ENCODE data around the gene PELI2.

Gene PELI2

DNA sequence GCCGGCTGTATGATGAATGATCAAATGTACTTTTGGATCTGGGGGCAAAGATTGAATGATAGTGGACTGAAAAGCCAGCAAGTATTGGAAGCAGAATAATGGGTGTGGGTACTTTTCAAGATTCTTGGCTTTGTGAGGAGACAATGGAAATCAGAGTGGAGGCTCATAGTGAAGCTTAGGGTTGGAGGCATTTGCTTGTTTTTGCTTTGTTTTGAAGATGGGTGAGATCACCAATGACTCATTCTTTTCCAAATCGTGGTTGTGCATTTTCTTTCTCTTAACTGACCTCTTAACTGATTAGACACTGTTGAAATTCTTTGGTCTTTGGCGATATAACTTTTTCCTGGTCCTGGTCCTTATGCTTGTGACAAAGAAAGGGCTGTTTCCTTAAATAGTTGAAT, 54.4 kb downstream of the PELI2 start:
- Mint-ChIP-seq H3K27ac (no peak overlapping the region), H3K27me3 (ENCODE audit: low read depth, poor library complexity) (peaks cover 2% of the 10 kb centered on the region), H3K36me3 (ENCODE audit: low read depth) (peaks cover 37% of the 10 kb centered on the region), H3K9me3 (peaks cover 5% of the 10 kb centered on the region), H3K4me3 (no peak overlapping the region), H3K4me1 (peaks cover 12% of the 10 kb centered on the region)
- DNase-seq, result no peak
- TF ChIP-seq, protein P1, sequence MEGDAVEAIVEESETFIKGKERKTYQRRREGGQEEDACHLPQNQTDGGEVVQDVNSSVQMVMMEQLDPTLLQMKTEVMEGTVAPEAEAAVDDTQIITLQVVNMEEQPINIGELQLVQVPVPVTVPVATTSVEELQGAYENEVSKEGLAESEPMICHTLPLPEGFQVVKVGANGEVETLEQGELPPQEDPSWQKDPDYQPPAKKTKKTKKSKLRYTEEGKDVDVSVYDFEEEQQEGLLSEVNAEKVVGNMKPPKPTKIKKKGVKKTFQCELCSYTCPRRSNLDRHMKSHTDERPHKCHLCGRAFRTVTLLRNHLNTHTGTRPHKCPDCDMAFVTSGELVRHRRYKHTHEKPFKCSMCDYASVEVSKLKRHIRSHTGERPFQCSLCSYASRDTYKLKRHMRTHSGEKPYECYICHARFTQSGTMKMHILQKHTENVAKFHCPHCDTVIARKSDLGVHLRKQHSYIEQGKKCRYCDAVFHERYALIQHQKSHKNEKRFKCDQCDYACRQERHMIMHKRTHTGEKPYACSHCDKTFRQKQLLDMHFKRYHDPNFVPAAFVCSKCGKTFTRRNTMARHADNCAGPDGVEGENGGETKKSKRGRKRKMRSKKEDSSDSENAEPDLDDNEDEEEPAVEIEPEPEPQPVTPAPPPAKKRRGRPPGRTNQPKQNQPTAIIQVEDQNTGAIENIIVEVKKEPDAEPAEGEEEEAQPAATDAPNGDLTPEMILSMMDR (IDR thresholded peaks at IDR 0.05), result no peak

DNA sequence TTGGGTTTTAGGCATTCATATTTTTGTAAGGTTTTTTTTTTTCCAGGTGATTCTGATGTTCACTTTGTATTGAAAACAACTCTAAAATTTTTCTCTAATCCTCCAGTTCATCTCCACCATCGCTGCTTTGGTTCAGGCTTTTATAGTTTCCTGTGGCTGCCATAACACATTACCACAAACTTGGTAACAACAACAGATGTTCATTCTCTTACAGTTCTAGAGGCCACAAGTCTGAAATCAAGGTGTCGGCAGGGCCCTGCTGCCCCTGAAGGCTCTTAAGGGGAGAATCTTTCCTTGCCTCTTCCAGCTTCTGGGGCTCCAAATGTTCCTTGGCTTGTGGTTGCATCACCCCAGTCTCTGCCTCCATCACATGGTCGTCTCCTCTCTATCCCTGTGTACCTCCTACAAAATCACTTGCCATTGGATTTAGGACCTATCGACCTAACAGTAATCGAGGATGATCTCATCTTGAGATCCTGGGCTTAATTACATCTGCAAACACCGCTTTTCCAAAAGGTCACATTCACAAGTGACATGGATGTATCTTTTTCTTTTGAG, 55.2 kb downstream of the PELI2 start:
- Mint-ChIP-seq H3K4me1 (peaks cover 12% of the 10 kb centered on the region), H3K27me3 (ENCODE audit: low read depth, poor library complexity) (peaks cover 2% of the 10 kb centered on the region), H3K36me3 (ENCODE audit: low read depth) (peaks cover 31% of the 10 kb centered on the region), H3K9me3 (no peaks in the 10 kb centered on the region), H3K4me3 (no peak overlapping the region), H3K27ac (peak overlapping the region; percentile 82)
- TF ChIP-seq, protein P1 (IDR thresholded peaks at IDR 0.05), result no peak
- no peak for DNase-seq

DNA sequence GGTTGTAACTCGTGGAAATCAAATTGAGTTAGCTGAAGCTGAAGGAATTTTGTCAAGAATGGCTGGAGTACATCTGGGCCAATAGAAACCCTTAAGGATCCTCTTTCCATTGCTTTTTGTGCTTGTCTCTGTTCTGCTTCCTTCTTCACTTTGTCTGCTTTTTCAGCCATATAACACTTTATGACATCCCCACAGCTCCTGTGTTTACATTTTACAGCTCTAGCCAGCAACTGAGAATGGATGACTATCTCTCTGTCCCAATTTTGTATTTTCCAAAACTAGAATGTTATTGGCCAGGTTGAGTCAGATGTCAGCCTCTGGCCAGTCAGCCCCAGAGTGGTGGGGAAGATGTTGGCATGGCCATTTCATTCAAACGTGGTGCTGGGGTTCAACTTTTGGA, 57.6 kb downstream of the PELI2 start:
- Mint-ChIP-seq H3K9me3 (no peaks in the 10 kb centered on the region), H3K27me3 (ENCODE audit: low read depth, poor library complexity) (peaks cover 2% of the 10 kb centered on the region), H3K4me1 (peaks cover 5% of the 10 kb centered on the region), H3K36me3 (ENCODE audit: low read depth) (peaks cover 53% of the 10 kb centered on the region), H3K27ac (no peak overlapping the region), H3K4me3 (no peak overlapping the region)
- TF ChIP-seq, protein P1 (IDR thresholded peaks at IDR 0.05), result no peak
- DNase-seq, result no peak

DNA sequence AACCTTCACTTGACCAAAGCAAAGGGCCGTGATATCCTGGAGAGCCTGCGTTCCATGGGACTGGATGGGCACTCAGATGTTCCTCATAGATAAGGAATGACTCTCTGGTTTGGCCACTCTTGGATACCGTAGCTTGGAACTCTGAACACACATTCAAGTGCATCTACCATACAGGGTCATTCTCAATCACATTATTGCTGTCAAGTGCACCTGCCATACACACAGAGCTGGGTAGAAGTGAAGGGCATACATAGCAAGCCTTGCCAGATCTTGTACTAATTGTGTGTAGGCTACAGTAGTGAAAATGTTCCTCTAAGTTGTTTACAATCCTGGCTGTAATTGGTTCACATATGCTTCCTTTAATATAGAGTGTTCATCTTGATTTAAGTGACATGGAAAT, 58.3 kb downstream of the PELI2 start:
- peaks cover 2% of the 10 kb centered on the region for H3K27me3 Mint-ChIP-seq (ENCODE audit: low read depth, poor library complexity)
- no peak for DNase-seq
- H3K4me3 Mint-ChIP-seq, result no peak overlapping the region
- H3K27ac Mint-ChIP-seq, result no peak overlapping the region
- H3K9me3 Mint-ChIP-seq, result no peaks in the 10 kb centered on the region
- peaks cover 50% of the 10 kb centered on the region for H3K36me3 Mint-ChIP-seq (ENCODE audit: low read depth)
- TF ChIP-seq, protein P1 (IDR thresholded peaks at IDR 0.05), result no peak
- H3K4me1 Mint-ChIP-seq, result no peaks in the 10 kb centered on the region

DNA sequence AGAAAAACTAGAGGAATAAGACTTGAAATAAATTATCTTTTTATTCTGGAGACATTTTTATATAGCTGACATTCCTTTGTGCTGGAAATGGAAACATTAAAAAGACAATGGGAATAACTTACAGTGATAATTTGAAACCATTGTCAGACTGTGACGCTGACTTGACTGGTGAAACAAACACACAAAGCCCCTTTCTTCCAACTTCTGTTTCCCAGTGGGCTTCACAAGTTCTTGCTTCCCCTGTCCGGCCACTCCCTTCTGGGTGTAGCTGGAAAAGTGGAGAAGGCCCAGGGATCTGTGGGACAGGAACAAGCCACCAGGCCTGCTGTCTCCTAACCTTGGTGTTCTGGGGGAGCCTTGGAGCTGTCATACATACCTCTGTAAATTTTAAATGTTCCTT, 58.8 kb downstream of the PELI2 start:
- no peaks in the 10 kb centered on the region for H3K27me3 Mint-ChIP-seq (ENCODE audit: low read depth, poor library complexity)

More for the DNA sequence above, 58.8 kb downstream of the PELI2 start:
- DNase-seq, result no peak
- TF ChIP-seq, protein P1 (IDR thresholded peaks at IDR 0.05), result no peak
- Mint-ChIP-seq H3K36me3 (ENCODE audit: low read depth) (peaks cover 54% of the 10 kb centered on the region), H3K4me3 (no peak overlapping the region), H3K9me3 (no peaks in the 10 kb centered on the region), H3K27ac (no peak overlapping the region), H3K4me1 (no peaks in the 10 kb centered on the region)
